Esophagus muscularis mucosa (tissue), 3 donors: ENCODE data around the gene TLE2.

ENCODE experiments used
- POLR2A ChIP-seq: fragments of 450-650 bp; IDR thresholded peaks from one replicate; pipeline ENCODE4 v1.6.1; 2017; ENCODE audit warnings: antibody characterized with exemption, moderate library complexity, mild to moderate bottlenecking, low read depth
- POLR2AphosphoS5 ChIP-seq, 2 donors: sonication (generic); formaldehyde crosslinking; IDR thresholded peaks; one replicate each; pipeline ENCODE4 v1.6.1; 2017; ENCODE audit warnings: antibody characterized with exemption in 2 of 2
- TF ChIP-seq, protein P1 (sequence below), 3 experiments: fragments of 200-600 bp in 2 of 3; fragments of 450-650 bp in 1 of 3; sonication (generic) in 2 of 3; IDR thresholded peaks; one replicate each; pipeline ENCODE4 v1.5.1; 2017 to 2019; ENCODE audit warnings: antibody characterized with exemption in 3 of 3, mild to moderate bottlenecking in 2 of 3, moderate library complexity in 1 of 3

DNA sequence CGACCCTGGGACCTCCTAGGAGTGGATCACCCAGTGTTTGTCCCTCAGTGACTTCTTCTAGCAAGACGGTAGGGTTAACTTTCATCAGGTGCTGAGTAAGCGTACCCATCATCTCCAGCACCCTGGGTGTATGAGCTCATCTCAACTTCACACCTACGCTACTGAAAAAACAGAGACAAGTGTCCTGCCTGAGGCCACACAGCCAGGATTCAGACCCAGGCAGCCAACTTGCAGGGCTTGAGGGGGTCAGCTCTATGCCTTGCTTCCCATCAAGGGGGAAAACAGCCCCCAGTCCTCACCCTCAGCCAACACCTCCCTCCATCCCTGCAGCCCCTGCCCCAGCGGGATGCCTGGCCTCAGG is 4.6 kb downstream of the TLE2 start:
- TF ChIP-seq, protein P1, sequence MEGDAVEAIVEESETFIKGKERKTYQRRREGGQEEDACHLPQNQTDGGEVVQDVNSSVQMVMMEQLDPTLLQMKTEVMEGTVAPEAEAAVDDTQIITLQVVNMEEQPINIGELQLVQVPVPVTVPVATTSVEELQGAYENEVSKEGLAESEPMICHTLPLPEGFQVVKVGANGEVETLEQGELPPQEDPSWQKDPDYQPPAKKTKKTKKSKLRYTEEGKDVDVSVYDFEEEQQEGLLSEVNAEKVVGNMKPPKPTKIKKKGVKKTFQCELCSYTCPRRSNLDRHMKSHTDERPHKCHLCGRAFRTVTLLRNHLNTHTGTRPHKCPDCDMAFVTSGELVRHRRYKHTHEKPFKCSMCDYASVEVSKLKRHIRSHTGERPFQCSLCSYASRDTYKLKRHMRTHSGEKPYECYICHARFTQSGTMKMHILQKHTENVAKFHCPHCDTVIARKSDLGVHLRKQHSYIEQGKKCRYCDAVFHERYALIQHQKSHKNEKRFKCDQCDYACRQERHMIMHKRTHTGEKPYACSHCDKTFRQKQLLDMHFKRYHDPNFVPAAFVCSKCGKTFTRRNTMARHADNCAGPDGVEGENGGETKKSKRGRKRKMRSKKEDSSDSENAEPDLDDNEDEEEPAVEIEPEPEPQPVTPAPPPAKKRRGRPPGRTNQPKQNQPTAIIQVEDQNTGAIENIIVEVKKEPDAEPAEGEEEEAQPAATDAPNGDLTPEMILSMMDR (IDR thresholded peaks at IDR 0.05): no peak
- TF ChIP-seq POLR2A (no peak), POLR2AphosphoS5 (IDR thresholded peaks at IDR 0.05) (no peak)
